Measurements from ENCODE around the gene RAD51AP1.
"Not testable (repeated sequence)": the region's sequence is repeated elsewhere in the genome, so short reads cannot be mapped to it uniquely, and the experiment has no call there.

Gene RAD51AP1, protein sequence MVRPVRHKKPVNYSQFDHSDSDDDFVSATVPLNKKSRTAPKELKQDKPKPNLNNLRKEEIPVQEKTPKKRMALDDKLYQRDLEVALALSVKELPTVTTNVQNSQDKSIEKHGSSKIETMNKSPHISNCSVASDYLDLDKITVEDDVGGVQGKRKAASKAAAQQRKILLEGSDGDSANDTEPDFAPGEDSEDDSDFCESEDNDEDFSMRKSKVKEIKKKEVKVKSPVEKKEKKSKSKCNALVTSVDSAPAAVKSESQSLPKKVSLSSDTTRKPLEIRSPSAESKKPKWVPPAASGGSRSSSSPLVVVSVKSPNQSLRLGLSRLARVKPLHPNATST

GRCh38 chr12:4538207-4539160, at the start of gene RAD51AP1:
Gene RAD51AP1 (plus strand): TSS chr12:4538890. CDS start chr12:4538940, 50 bp downstream.
- peak; percentile 97 for DNase-seq

DNA sequence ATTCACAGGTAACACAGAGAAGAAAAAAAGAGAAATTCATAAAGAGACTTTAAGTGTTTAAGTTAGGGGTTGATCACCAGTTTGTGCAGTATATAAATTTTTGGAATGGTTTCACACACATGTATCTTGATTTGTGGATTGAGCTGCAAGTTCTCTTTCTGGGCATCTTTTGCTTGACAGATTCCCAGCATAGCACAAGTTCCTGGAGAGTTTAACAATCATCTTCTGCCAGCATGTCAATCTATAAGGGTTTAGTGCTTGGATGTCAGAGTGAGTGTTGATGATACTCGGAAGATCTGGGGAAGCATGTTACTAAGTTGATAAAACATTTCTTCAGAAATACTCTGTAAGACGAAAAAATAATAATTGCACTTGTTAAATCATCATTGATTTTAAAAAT, 49.1 kb upstream of the RAD51AP1 start:
- no peak for DNase-seq

DNA sequence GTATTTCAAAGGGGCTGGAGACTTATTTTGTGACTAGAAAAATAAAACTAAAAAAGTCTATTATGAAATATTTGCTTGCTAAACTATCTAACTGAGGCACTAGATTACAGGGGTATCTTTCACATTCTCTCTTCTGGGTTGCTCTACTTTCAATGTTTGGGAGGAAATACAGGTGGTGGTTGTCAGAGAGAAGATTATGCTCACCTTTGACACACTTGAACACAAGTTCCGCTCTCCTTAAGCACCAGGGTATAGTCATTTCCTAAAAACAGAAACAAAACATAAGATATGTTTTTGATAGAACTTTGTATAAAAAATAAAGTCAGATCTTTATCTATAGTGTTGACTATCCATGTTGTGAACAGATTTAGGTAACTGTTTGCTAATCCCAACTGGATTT, 47.7 kb upstream of the RAD51AP1 start:
- DNase-seq = no peak

GRCh38 chr12:4496145-4496838, 42.4 kb upstream of the RAD51AP1 start:
- no peak for DNase-seq

- DNase-seq = no peak
These were observed 39.5 kb upstream of the RAD51AP1 start for GRCh38 chr12:4499186-4499585.

DNA sequence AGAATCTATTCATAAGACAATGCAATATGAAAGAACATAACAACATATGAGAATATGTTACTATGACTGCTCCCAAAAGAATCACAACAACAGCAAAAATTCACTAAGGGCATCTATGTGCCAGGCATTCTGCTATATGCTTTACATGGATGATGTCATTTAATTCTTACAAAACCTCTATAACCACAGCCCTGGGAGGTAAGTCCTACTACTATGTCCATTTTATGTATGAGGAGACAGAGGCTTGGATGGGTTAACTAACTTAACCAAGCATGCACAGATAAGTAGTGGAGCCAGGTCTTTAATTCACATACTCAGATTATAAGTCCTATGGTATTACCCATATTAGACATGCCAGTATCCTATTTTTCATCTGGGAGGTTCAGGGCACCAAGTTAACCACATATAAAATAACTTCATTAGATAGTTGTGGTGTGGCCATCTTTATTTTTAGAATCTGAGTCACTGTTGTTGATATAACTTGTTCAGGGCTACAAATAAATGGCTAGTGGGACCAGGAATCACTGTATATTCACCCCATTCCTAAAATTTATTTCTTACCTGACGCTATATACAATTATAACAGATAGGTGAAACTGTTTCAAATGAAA, 33.2 kb upstream of the RAD51AP1 start:
- no peak for DNase-seq

DNA sequence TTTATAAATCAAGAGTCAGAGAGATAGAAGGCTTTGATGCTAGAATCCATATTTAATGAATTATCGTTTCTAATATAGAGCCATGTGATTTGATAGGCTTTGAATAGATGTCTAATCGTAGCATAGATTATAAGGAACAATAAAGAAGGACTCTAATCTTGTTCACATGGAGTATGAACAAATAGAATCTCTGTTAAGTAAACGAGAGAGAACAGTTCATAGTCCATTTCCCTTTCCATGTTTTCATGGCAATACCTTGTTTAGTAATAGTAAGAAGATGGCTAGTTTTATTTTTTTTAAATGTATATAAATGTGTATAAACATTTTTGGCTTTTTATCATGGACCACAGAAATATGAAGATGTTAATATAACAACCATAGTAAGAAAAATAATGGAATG, 32.3 kb upstream of the RAD51AP1 start:
- no peak for DNase-seq

DNA sequence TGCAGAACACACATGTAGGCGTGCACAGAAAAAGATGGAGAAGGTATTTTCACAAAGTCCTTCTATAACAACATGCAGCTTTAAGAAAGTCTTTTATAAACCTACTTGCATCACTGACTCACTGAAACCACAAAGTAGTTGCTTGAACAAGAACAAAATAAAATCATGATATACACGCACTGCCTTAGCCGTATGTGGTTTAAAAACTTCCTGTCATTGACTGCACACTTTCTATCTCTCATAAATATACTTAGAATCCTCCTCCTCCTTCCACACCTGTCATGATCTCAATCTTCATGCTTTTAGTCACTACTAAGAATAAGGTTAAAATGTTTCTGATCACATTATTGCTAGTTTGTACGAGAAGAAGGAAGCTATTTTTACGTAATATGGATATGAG, 31.8 kb upstream of the RAD51AP1 start:
- DNase-seq = no peak

DNA sequence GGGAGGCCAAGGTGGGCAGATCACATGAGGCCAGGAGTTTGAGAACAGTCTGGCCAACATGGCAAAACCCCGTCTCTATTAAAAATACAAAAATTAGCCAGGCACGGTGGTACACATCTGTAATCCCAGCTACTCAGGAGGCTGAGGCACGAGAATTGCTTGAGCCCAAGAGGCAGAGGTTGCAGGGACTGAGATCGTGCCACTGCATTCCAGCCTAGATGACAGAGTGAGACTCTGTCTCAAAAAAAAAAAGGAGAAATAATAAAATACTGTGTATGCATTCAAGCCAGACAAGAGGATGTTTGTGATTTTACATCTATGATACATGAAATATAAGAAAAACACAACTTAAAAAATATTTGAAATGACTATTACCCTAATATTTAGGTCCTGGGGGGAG, 30.2 kb upstream of the RAD51AP1 start:
- DNase-seq = not testable (repeated sequence)

- DNase-seq = not testable (repeated sequence)
These were observed 29.4 kb upstream of the RAD51AP1 start for GRCh38 chr12:4509269-4509668.

DNA sequence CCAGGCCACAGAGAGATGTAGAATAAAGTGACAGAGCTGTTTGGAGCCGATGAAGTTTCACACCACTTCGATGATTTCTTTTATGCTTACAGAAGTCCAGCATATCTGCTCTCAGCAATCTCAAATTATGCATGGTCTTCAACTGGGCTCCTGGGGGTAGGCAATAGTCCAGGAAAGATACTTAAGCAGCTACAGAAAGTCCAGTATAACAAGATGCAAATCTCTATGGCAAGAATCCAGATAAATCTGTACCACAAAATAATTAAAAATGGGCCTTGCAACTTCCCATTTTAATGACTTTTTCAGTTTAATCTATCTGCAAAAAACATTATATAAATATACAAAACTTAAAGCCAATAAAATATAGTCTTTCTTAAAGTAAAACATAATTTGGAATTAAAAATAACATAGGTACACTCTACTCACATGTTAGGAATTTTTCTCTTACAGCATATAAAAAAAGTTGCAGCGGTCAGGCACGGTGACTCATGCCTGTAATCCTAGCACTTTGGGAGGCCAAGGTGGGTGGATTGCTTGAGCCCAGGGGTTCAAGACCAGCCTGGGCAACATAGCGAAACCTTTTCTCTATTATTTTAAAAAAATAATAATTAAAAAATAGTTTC, 20.5 kb upstream of the RAD51AP1 start:
- no peak for DNase-seq

- DNase-seq = not testable (repeated sequence)
These were observed 15.2 kb upstream of the RAD51AP1 start for GRCh38 chr12:4523443-4523842.

DNA sequence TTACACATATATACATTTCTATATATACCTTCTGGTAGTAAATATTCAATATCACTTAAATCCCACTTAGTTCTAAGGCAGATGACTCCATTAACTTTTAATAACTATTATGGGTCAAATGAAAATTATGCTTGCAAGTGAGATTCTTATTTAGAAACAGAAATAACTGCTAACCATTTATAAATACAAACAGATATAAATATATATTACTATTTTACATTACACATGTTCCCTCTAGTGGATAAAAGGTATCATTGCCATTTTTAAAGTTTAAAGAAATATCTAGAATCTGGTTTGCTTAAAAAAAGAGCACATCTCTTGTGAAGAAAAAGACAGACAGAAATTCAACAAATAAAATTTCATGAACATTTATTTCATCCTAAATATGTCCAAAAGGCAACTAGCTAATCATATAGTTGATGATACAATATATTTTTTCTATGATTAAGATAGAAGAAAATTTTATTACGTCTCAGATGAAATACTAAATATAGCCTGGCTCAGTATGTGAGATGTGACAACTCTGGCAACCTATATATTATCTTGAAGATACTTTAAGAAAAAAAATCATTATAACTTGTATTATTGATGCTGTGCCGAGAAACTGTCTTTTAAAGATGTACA, 11.7 kb upstream of the RAD51AP1 start:
- peak; percentile 45 for DNase-seq

GRCh38 chr12:4530160-4530559, 8.5 kb upstream of the RAD51AP1 start:
- DNase-seq = no peak

- DNase-seq = no peak
These were observed 7.6 kb upstream of the RAD51AP1 start for GRCh38 chr12:4530982-4531586.

- no peak for DNase-seq
These were observed 3.6 kb upstream of the RAD51AP1 start for GRCh38 chr12:4535092-4535491.

- no peak for DNase-seq
These were observed 2.8 kb upstream of the RAD51AP1 start for GRCh38 chr12:4535871-4536270.

DNA sequence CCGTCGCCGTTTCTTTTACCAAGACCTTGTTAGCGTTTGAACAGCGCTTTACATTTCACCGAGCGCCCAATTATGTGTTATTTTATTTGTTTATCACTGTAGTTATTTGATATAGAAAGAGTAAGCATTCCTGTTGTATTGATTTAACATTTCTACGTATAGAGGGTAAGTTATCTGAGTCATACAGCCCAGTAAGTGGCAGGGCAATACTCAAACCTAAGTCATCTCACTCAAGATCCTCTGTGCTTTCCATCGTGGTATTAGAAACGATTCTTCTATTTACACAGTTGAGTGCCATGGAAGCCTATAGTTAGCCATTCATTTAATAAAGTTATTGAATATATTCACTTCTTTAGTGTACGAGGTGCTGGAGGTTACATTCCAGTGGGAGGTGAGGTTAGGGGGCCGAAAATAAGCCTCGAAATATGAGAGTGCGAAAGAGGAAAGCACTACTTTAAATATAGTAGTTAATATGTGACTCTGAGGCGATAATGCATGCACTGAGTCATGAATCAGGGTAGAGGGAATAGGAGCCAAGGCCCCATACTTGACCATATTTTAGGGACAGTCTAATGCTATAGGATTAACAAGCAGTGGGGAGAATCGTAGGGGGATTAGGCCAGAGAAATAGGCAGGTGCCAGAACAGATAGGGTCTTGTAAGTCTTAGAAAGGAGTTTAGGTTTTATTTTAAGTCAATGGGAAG, 629 bp downstream of the RAD51AP1 start:
- DNase-seq = no peak

GRCh38 chr12:4540170-4540569, 1.5 kb downstream of the RAD51AP1 start:
- no peak for DNase-seq

DNA sequence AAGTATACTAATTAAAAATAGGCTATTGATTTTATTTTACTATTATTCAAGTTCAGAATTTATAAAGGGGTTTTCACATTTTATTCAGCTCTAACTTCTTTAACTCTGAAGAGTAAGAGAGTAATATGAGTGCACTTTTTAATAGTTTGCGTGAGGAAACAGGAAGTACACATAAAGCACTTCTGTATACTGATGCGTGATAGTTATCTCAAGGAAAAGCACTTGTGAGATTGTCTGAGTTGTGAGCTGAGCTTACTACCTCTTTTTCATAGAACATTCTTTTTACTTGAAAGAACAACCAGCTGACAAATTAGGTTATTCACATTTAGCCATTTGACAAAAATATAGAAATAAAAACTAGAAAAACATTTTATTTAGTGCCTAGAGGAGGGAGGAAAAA, 1.9 kb downstream of the RAD51AP1 start:
- no peak for DNase-seq

- DNase-seq = no peak
These were observed 6.5 kb downstream of the RAD51AP1 start for GRCh38 chr12:4545195-4545594.
